ENCODE results near the gene FLRT1. TPM values are rescaled to one million over a fixed set of nuclear protein-coding genes. Genes with fewer than 3 reads are reported as not detected.

FLRT1 gene
- total and polyA plus RNA-seq, 3 donors from 2014 or later, result 0.67 to 0.79 (median 0.74) TPM

DNA sequence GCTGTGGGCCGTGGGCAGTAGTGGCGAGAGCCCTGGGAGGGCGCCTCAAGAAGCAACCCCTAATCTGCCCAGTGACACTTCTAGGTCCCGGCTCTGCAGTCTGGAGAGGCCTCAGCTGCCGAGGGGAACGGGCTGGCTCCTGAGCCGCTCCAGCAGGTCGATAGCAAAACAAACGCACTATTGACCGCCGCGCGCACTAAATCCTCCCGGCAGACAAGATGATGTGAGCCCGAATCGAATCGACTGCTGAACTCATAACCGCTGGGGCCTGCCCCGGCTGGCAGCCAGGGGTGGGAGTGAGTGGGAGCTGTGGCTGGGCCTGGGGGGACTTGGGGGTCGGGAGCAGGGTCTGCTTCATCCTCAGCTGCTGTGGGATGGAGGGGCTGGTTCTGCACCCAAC, 36.1 kb downstream of the FLRT1 start:
- H3K27me3 ChIP-seq, result no peaks in the 10 kb centered on the region
- 84 to 93% methylated on average over 15 to 20 of the region's 20 CpGs for WGBS, 2 donors
- TF ChIP-seq POLR2A (IDR thresholded peaks at IDR 0.05), result no peak
- TF ChIP-seq, protein P1, sequence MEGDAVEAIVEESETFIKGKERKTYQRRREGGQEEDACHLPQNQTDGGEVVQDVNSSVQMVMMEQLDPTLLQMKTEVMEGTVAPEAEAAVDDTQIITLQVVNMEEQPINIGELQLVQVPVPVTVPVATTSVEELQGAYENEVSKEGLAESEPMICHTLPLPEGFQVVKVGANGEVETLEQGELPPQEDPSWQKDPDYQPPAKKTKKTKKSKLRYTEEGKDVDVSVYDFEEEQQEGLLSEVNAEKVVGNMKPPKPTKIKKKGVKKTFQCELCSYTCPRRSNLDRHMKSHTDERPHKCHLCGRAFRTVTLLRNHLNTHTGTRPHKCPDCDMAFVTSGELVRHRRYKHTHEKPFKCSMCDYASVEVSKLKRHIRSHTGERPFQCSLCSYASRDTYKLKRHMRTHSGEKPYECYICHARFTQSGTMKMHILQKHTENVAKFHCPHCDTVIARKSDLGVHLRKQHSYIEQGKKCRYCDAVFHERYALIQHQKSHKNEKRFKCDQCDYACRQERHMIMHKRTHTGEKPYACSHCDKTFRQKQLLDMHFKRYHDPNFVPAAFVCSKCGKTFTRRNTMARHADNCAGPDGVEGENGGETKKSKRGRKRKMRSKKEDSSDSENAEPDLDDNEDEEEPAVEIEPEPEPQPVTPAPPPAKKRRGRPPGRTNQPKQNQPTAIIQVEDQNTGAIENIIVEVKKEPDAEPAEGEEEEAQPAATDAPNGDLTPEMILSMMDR (IDR thresholded peaks at IDR 0.05), result no peak
- no peak overlapping the region for H3K27ac ChIP-seq
- H3K4me3 ChIP-seq, result no peak overlapping the region
- no peak for DNase-seq
- no peaks in the 10 kb centered on the region for H3K36me3 ChIP-seq (ENCODE audit: low read depth, missing control alignments)
- no peaks in the 10 kb centered on the region for H3K9me3 ChIP-seq
- no peaks in the 10 kb centered on the region for H3K4me1 ChIP-seq
- intact Hi-C loops (cut with DNase I; ENCODE audit: low total_unique reads), result no loop called here

DNA sequence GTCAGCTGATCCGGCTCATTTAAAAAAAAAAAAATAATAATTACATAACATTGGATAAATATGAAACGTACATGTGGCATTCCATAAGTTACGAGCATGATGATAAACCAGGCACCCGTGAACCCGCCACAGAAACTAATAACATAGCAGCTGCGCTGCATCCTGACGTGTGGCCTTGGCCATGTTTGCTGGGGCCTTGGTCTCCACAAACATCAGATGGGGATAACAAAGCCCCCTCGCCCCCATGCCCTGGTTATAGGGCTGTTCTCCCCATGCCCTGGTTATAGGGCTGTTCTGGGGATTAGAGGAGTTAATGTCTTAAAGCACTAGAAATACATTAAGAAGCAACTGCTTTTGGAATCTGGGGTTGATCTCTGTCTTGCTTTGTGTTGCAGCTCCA, 36.7 kb downstream of the FLRT1 start:
- intact Hi-C loops (cut with DNase I; ENCODE audit: low total_unique reads), result no loop called here
- H3K4me1 ChIP-seq, result no peaks in the 10 kb centered on the region
- no peaks in the 10 kb centered on the region for H3K27me3 ChIP-seq
- TF ChIP-seq, protein P1 (IDR thresholded peaks at IDR 0.05), result no peak
- TF ChIP-seq POLR2A (IDR thresholded peaks at IDR 0.05), result no peak
- H3K36me3 ChIP-seq (ENCODE audit: low read depth, missing control alignments), result no peaks in the 10 kb centered on the region
- H3K27ac ChIP-seq, result no peak overlapping the region
- 78 to 81% methylated on average over 8 of the region's 8 CpGs for WGBS, 2 donors
- no peak for DNase-seq
- H3K4me3 ChIP-seq, result no peak overlapping the region
- no peaks in the 10 kb centered on the region for H3K9me3 ChIP-seq

DNA sequence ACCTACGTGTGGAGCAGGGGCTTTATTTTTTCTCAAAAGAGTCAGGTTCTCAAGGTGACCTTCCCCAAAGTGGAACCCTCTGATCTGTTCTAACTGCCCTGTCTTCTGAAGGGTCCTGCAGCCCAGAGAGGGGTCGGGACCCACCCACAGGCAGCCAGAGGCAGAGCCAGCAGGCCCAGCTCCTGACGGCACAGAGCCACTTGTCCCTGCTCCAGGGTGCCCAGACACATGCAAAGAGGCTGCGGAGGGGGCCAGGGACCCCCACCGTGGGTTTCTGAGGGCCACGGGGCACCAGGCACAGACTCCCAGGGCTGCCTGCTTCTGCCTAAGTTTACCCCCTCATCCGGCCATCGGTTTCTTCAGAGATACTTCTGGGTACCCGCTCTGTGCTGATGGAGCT, 37.1 kb downstream of the FLRT1 start:
- 89 to 93% methylated on average over 7 to 9 of the region's 9 CpGs for WGBS, 2 donors
- H3K36me3 ChIP-seq (ENCODE audit: low read depth, missing control alignments), result no peaks in the 10 kb centered on the region

DNA sequence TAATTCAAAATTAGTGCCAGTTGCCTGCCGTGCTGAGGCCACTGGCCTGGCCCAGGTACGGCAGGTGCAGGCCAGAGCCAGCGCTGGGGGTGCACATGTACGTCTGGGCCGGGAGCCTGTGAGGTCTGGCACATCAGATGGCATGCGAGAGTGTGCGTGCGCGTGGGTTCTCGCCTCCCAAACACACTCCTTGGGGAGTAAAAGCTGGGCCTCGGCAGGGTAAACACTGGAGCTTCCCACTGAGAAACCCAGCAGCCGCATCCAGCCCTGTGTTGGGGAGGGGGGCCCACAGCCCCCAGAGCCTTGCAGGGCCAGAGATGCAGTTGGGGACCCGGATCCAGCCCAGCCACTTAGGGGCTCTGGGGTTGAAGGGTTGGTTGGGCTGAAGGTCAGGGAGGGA, 37.8 kb downstream of the FLRT1 start:
- peaks cover 5% of the 10 kb centered on the region for H3K4me1 ChIP-seq
- intact Hi-C loops (cut with DNase I; ENCODE audit: low total_unique reads), result no loop called here
- H3K27me3 ChIP-seq, result no peaks in the 10 kb centered on the region
- no peaks in the 10 kb centered on the region for H3K9me3 ChIP-seq
- no peak overlapping the region for H3K27ac ChIP-seq
- H3K4me3 ChIP-seq, result no peak overlapping the region
- TF ChIP-seq, protein P1 (IDR thresholded peaks at IDR 0.05), result no peak
- 80 to 86% methylated on average over 8 to 13 of the region's 13 CpGs for WGBS, 2 donors
- no peaks in the 10 kb centered on the region for H3K36me3 ChIP-seq (ENCODE audit: low read depth, missing control alignments)
- no peak for DNase-seq

More for the DNA sequence above, 37.1 kb downstream of the FLRT1 start:
- TF ChIP-seq POLR2A (IDR thresholded peaks at IDR 0.05), result no peak
- TF ChIP-seq, protein P1 (IDR thresholded peaks at IDR 0.05), result no peak
- Histone ChIP-seq H3K27ac (no peak overlapping the region), H3K9me3 (no peaks in the 10 kb centered on the region), H3K27me3 (no peaks in the 10 kb centered on the region), H3K4me1 (no peaks in the 10 kb centered on the region), H3K4me3 (no peak overlapping the region)
- no peak for DNase-seq
- intact Hi-C loops (cut with DNase I; ENCODE audit: low total_unique reads), result no loop called here

DNA sequence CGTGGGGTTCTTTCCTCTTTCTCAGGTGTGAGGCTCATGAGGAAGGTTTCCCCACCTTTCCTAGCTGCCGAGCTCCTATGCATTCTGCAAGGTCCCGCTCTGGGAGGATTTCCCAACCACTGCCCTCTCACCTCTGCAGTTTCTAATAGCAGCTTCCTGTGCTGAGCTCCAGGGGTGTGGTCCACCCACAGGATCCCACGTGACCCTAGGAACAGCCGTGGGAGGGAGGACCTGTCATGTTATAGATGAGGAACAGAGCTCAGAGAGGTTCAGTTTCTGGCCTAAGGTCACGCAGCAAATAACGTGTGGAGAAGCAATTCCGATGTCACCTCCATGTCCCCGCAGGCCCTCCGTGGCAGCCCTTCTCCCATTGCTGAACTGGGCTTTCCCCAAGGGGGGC, 38.5 kb downstream of the FLRT1 start:
- Histone ChIP-seq H3K4me3 (no peak overlapping the region), H3K36me3 (ENCODE audit: low read depth, missing control alignments) (no peaks in the 10 kb centered on the region), H3K27ac (no peak overlapping the region), H3K9me3 (no peaks in the 10 kb centered on the region), H3K27me3 (no peaks in the 10 kb centered on the region), H3K4me1 (peaks cover 7% of the 10 kb centered on the region)
- WGBS, 2 donors, result 77 to 82% methylated on average over 10 of the region's 10 CpGs
- TF ChIP-seq, protein P1 (IDR thresholded peaks at IDR 0.05), result no peak
- no peak for TF ChIP-seq POLR2A (IDR thresholded peaks at IDR 0.05)
- no peak for DNase-seq
- intact Hi-C loops (cut with DNase I; ENCODE audit: low total_unique reads), result no loop called here

Measured in testis (tissue), 3 donors.